Smooth muscle cell (in vitro differentiated cells): ENCODE measurements around the gene MORN5. TPM values are rescaled to one million over a fixed set of nuclear protein-coding genes. Genes with fewer than 3 reads are reported as not detected.

Experiments
- DNase-seq: peaks from one replicate; lab custom pipeline; 2025; ENCODE audit not compliant: unreplicated experiment; lab: John Stamatoyannopoulos, UW
- H2AFZ ChIP-seq: fragments of 200-600 bp; sonication (generic); 2 replicates; pipeline ENCODE4 v1.6.0; 2016; ENCODE audit warnings: antibody characterized with exemption, low read depth, mild to moderate bottlenecking
- H3F3A ChIP-seq: fragments of 200-600 bp; sonication (generic); 2 replicates; pipeline ENCODE4 v1.6.0; 2017; ENCODE audit warnings: antibody characterized with exemption, low read depth
- H3K27ac ChIP-seq: fragments of 200-600 bp; sonication (generic); 2 replicates; pipeline ENCODE4 v1.5.1; 2016; ENCODE audit warnings: low read depth, mild to moderate bottlenecking
- H3K27me3 ChIP-seq: fragments of 200-600 bp; sonication (generic); 2 replicates; pipeline ENCODE4 v1.6.1; 2016; ENCODE audit warnings: low read depth, mild to moderate bottlenecking
- H3K36me3 ChIP-seq: fragments of 200-600 bp; sonication (generic); 2 replicates; pipeline ENCODE4 v1.5.1; 2016; ENCODE audit warnings: low read depth
- H3K4me1 ChIP-seq: fragments of 200-600 bp; sonication (generic); 2 replicates; pipeline ENCODE4 v1.5.1; 2016; ENCODE audit warnings: low read depth
- H3K4me2 ChIP-seq: fragments of 200-600 bp; sonication (generic); 2 replicates; pipeline ENCODE4 v1.6.0; 2016; ENCODE audit warnings: mild to moderate bottlenecking
- H3K4me3 ChIP-seq: fragments of 200-600 bp; sonication (generic); 2 replicates; pipeline ENCODE4 v1.5.1; 2016; ENCODE audit warnings: mild to moderate bottlenecking
- H3K79me2 ChIP-seq: fragments of 200-600 bp; sonication (generic); 2 replicates; pipeline ENCODE4 v1.6.0; 2016; ENCODE audit warnings: low read depth, mild to moderate bottlenecking
- H3K9ac ChIP-seq: fragments of 200-600 bp; sonication (generic); 2 replicates; pipeline ENCODE4 v1.6.0; 2016; ENCODE audit warnings: low read depth
- H3K9me3 ChIP-seq: fragments of 200-600 bp; sonication (generic); replicated peaks from 2 replicates; pipeline ENCODE4 v1.5.1; 2016; ENCODE audit warnings: low read depth
- H4K20me1 ChIP-seq: fragments of 200-600 bp; sonication (generic); 2 replicates; pipeline ENCODE4 v1.6.0; 2016; ENCODE audit warnings: low read depth
- whole genome bisulfite sequencing: methylation state at CpG from one replicate; pipeline ENCODE4 v1.1.7; 2016; ENCODE audit warnings: low lambda C conversion rate; 5-methylcytosine and 5-hydroxymethylcytosine counted together
- polyA plus RNA-seq: library from polyadenylated mRNA; unstranded; fragments of >200 nt; fragmentation: Nextera tagmentation; extraction: Ambion mirVana; gene quantifications from 2 replicates; pipeline ENCODE4 v1.2.1, GENCODE V29; 2016
- total RNA-seq: library from RNA; depleted of rRNA; stranded (reverse); fragments of >200 nt; gene quantifications from 2 replicates; pipeline ENCODE4 v1.2.3, GENCODE V29; 2014
- TF ChIP-seq, protein P1 (sequence below): fragments of 200-600 bp; sonication (generic); IDR thresholded peaks from 2 replicates; pipeline ENCODE4 v1.5.1; 2017; ENCODE audit warnings: borderline replicate concordance, mild to moderate bottlenecking, antibody characterized with exemption; ENCODE audit not compliant: insufficient read depth, poor library complexity, severe bottlenecking

Gene MORN5
- total and polyA plus RNA-seq, 2 experiments from 2014 or later: not detected

DNA sequence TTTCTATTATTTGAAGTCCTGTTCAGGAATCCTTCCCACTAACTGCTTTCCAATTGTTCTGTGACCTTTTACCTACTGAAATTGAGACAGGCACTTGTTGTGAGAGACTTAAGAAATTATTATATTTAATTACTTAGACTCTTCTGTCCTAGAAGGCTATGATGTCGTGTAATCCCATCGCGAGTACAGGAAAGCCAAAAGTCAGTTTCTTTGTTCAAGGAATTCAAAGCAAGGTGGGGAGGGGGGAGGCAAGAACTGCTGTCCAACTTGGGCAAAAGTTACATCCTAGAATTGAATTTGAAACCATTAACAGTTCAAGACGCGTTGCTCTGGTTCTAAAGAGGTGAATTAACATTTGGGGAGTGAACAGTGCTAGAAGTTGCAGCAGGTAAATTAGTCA, 18.0 kb upstream of the MORN5 start:
- Histone ChIP-seq H3K36me3 (peaks cover 5% of the 10 kb centered on the region), H3K4me1 (no peaks in the 10 kb centered on the region), H3F3A (no peaks in the 10 kb centered on the region), H4K20me1 (peaks cover 17% of the 10 kb centered on the region), H3K79me2 (no peaks in the 10 kb centered on the region), H3K4me3 (no peak overlapping the region), H3K27me3 (no peaks in the 10 kb centered on the region), H3K9ac (no peak overlapping the region), H3K9me3 (no peaks in the 10 kb centered on the region), H3K4me2 (no peak overlapping the region), H2AFZ (no peak overlapping the region), H3K27ac (no peak overlapping the region)
- DNase-seq: no peak
- TF ChIP-seq, protein P1, sequence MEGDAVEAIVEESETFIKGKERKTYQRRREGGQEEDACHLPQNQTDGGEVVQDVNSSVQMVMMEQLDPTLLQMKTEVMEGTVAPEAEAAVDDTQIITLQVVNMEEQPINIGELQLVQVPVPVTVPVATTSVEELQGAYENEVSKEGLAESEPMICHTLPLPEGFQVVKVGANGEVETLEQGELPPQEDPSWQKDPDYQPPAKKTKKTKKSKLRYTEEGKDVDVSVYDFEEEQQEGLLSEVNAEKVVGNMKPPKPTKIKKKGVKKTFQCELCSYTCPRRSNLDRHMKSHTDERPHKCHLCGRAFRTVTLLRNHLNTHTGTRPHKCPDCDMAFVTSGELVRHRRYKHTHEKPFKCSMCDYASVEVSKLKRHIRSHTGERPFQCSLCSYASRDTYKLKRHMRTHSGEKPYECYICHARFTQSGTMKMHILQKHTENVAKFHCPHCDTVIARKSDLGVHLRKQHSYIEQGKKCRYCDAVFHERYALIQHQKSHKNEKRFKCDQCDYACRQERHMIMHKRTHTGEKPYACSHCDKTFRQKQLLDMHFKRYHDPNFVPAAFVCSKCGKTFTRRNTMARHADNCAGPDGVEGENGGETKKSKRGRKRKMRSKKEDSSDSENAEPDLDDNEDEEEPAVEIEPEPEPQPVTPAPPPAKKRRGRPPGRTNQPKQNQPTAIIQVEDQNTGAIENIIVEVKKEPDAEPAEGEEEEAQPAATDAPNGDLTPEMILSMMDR: no peak
- WGBS: 97% methylated on average over 5 of the region's 5 CpGs

DNA sequence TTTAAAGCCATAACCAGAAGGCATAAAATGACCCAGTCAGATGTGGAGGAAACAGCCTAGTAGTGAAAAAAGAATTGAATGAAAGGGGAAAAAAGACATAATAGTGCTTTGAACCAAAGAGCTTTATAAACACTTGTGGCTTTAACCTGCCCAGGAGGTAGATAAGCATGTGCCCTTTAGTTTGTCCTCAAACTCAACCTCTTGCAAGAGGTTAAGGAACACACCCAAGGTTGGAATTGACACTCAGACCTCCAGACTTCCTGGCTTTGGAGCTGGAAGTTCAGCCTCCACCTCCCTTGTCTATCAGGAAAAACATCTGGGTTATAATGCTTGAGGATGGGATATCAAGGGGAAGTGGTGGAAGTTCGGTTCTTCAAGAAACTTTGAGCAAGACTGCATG, 16.4 kb upstream of the MORN5 start:
- Histone ChIP-seq H3K27me3 (no peaks in the 10 kb centered on the region), H3K4me3 (no peak overlapping the region), H3K27ac (no peak overlapping the region), H3K4me2 (no peak overlapping the region), H3K36me3 (peaks cover 5% of the 10 kb centered on the region), H3K79me2 (no peaks in the 10 kb centered on the region), H3K4me1 (no peaks in the 10 kb centered on the region), H2AFZ (no peak overlapping the region), H3K9ac (no peak overlapping the region), H3K9me3 (no peaks in the 10 kb centered on the region), H4K20me1 (peaks cover 26% of the 10 kb centered on the region), H3F3A (no peaks in the 10 kb centered on the region)
- WGBS: 90% methylated on average over 1 of the region's 1 CpG
- no peak for DNase-seq
- TF ChIP-seq, protein P1: no peak

DNA sequence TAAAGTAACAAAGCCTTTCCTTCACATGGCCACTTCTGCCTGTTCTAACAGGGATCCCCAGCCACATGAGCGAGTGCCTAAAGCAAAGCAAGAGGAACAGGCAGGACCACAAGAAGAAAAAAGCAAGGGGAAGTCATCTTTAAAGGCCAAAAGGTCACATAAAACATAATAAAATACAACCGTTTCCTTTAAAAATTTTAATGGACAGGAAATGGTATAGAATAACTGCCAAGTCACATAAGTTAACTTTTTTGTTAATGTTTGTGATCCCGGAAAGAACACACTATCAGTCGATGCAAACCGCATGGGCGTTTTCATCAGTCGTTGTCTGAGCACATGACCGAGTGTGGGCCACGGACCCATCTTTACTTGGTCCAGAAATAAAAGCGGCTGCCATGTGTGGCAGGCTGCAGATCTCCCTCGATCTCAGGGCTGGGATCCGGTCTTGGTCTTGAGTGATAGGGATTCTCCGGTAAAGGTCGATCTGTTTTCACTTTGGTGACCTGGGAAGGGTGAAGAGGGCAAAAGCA, 15.8 kb upstream of the MORN5 start:
- H3K27ac ChIP-seq: no peak overlapping the region
- H3K36me3 ChIP-seq: peaks cover 5% of the 10 kb centered on the region
- 95% methylated on average over 14 of the region's 14 CpGs for WGBS
- no peak overlapping the region for H3K4me3 ChIP-seq
- no peaks in the 10 kb centered on the region for H3K9me3 ChIP-seq
- H3K27me3 ChIP-seq: no peaks in the 10 kb centered on the region
- no peaks in the 10 kb centered on the region for H3K4me1 ChIP-seq
- H4K20me1 ChIP-seq: peaks cover 33% of the 10 kb centered on the region
- H3K9ac ChIP-seq: no peak overlapping the region
- H3K79me2 ChIP-seq: no peaks in the 10 kb centered on the region
- H2AFZ ChIP-seq: no peak overlapping the region
- H3K4me2 ChIP-seq: no peak overlapping the region
- no peaks in the 10 kb centered on the region for H3F3A ChIP-seq
- DNase-seq: no peak
- TF ChIP-seq, protein P1: no peak
